ENCODE measurements around the gene NEK1.

DNA sequence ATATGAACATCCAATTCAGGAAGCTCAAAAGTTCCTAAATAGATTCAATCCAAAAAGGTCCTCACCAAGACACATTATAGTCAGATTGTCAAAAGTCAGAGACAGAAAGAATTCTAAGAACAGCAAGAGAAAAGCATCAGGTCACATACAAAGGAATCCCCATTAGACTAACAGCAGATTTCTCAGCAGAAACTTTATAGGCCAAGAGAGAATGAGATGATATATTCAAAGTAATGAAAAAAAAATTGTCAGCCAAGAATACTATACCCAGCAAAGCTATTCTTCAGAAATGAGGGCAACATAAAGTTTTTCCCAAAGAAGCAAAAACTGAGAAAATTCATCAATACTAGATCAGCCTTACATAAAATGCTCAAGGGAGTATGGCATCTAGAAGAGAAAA, 235.0 kb downstream of the NEK1 start:
- TF ChIP-seq CTCF (IDR thresholded peaks at IDR 0.05) (no peak), EZH2 (IDR thresholded peaks at IDR 0.05; ENCODE audit: borderline replicate concordance, insufficient read depth, low read depth, low read length, poor library complexity, severe bottlenecking) (no peak)

All from B cell (primary cell).